ENCODE results near the gene DCANP1. TPM values are rescaled to one million over a fixed set of nuclear protein-coding genes. Genes with fewer than 3 reads are reported as not detected.
A peak's percentile ranks its signal among the peaks of the same experiment; 100 is the strongest.

The DCANP1 gene
- total and polyA plus RNA-seq, 2 of the 13 experiments (the other 11 are each of a cell fraction or from before 2014, with no cell fraction given) = not detected

DNA sequence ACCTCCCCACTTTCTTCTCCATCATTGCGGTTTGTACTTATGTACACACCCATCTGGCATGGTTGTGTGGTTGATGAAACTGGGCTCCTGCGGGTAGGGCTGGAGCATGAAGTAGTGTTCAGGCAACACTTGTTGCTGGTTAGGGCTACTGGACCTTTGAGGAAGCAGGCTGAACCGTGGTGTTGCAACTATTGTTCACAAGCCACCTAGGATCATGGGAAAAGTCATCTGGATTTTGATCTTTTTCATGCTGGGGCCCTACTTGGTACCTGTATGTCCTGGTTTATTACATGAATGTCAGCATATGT lies 45.1 kb upstream of the DCANP1 start:
- BruUV-seq (replicated peaks) = no TSS peak
- WGBS (ENCODE audit: low lambda C conversion rate) = 0% methylated on average over 3 of the region's 3 CpGs
- ChIA-PET POLR2A (interaction anchor here (2.2 kb wide), 1 partner anchor 10 kb away, joined by 6 read pairs; no protein-coding TSS in a partner anchor), CTCF (ENCODE audit: low intra/inter-chr PET ratio, low total read pairs) (no interaction called here)
- Histone ChIP-seq H4K20me1 (ENCODE audit: insufficient read depth, low read length) (no peaks in the 10 kb centered on the region), H3K4me2 (ENCODE audit: low read depth, low read length) (peak overlapping the region; percentile 52), H3K27me3 (ENCODE audit: control insufficient read depth in 1 of 2, insufficient read depth in 2 of 2, low read length in 2 of 2) (peaks cover 0 to 17% of the 10 kb centered on the region in 2 experiments; a peak in 3 of 5 replicates), H3K79me2 (ENCODE audit: insufficient read depth, low read length) (no peaks in the 10 kb centered on the region), H3K4me3 (replicated peaks in 1 of 3; ENCODE audit: insufficient read depth in 1 of 3, low read depth in 2 of 3, low read length in 3 of 3) (0 out of 6 replicates have a peak overlapping the region, but pooled peaks of 1 of the 3 experiments have one; percentile 60), H3K4me1 (ENCODE audit: insufficient read depth, low read length) (peaks cover 60% of the 10 kb centered on the region), H3K9ac (ENCODE audit: insufficient read depth, low read depth, low read length) (no peak overlapping the region), H3K27ac (ENCODE audit: extremely low read length, insufficient read depth, low read length) (no peak overlapping the region), H3K36me3 (replicated peaks in 1 of 2; ENCODE audit: control insufficient read depth in 1 of 2, insufficient read depth in 2 of 2, low read length in 2 of 2) (no peaks in the 10 kb centered on the region), H3K9me3 (ENCODE audit: low read length) (no peaks in the 10 kb centered on the region), H2AFZ (ENCODE audit: low read length) (no peak overlapping the region)
- intact Hi-C loops (cut with micrococcal nuclease; ENCODE audit: unreplicated experiment) = no loop called here
- FAIRE-seq = peak; percentile 12
- in situ Hi-C loops (cut with HindIII; ENCODE audit: extremely low pct_ligation_motif_present, low pct_unique_long_range_greater_than_20kb) = no loop called here
- TF ChIP-seq ZFP41 (CRISPR knock-in tag; IDR thresholded peaks at IDR 0.05; ENCODE audit: borderline replicate concordance) = no peak
- TF ChIP-seq, protein P1, sequence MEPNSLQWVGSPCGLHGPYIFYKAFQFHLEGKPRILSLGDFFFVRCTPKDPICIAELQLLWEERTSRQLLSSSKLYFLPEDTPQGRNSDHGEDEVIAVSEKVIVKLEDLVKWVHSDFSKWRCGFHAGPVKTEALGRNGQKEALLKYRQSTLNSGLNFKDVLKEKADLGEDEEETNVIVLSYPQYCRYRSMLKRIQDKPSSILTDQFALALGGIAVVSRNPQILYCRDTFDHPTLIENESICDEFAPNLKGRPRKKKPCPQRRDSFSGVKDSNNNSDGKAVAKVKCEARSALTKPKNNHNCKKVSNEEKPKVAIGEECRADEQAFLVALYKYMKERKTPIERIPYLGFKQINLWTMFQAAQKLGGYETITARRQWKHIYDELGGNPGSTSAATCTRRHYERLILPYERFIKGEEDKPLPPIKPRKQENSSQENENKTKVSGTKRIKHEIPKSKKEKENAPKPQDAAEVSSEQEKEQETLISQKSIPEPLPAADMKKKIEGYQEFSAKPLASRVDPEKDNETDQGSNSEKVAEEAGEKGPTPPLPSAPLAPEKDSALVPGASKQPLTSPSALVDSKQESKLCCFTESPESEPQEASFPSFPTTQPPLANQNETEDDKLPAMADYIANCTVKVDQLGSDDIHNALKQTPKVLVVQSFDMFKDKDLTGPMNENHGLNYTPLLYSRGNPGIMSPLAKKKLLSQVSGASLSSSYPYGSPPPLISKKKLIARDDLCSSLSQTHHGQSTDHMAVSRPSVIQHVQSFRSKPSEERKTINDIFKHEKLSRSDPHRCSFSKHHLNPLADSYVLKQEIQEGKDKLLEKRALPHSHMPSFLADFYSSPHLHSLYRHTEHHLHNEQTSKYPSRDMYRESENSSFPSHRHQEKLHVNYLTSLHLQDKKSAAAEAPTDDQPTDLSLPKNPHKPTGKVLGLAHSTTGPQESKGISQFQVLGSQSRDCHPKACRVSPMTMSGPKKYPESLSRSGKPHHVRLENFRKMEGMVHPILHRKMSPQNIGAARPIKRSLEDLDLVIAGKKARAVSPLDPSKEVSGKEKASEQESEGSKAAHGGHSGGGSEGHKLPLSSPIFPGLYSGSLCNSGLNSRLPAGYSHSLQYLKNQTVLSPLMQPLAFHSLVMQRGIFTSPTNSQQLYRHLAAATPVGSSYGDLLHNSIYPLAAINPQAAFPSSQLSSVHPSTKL (CRISPR knock-in tag; IDR thresholded peaks at IDR 0.05) = 0 out of 2 replicates have a peak, but pooled peaks have one; percentile 5
- TF ChIP-seq HNF4A (CRISPR knock-in tag; IDR thresholded peaks at IDR 0.05) = peak; percentile 20; the same call in 1 of the 2 replicates
- TF ChIP-seq CEBPG (CRISPR knock-in tag; IDR thresholded peaks at IDR 0.05) = peak; percentile 57; the same call in 1 of the 2 replicates
- no peak for TF ChIP-seq ZNF44 (CRISPR knock-in tag; IDR thresholded peaks at IDR 0.05)
- TF ChIP-seq YEATS4 (CRISPR knock-in tag; IDR thresholded peaks at IDR 0.05; ENCODE audit: borderline replicate concordance) = no peak
- no peak for TF ChIP-seq LCORL (IDR thresholded peaks at IDR 0.05)
- no peak for TF ChIP-seq LCORL (CRISPR knock-in tag; IDR thresholded peaks at IDR 0.05)
- TF ChIP-seq, protein P2, sequence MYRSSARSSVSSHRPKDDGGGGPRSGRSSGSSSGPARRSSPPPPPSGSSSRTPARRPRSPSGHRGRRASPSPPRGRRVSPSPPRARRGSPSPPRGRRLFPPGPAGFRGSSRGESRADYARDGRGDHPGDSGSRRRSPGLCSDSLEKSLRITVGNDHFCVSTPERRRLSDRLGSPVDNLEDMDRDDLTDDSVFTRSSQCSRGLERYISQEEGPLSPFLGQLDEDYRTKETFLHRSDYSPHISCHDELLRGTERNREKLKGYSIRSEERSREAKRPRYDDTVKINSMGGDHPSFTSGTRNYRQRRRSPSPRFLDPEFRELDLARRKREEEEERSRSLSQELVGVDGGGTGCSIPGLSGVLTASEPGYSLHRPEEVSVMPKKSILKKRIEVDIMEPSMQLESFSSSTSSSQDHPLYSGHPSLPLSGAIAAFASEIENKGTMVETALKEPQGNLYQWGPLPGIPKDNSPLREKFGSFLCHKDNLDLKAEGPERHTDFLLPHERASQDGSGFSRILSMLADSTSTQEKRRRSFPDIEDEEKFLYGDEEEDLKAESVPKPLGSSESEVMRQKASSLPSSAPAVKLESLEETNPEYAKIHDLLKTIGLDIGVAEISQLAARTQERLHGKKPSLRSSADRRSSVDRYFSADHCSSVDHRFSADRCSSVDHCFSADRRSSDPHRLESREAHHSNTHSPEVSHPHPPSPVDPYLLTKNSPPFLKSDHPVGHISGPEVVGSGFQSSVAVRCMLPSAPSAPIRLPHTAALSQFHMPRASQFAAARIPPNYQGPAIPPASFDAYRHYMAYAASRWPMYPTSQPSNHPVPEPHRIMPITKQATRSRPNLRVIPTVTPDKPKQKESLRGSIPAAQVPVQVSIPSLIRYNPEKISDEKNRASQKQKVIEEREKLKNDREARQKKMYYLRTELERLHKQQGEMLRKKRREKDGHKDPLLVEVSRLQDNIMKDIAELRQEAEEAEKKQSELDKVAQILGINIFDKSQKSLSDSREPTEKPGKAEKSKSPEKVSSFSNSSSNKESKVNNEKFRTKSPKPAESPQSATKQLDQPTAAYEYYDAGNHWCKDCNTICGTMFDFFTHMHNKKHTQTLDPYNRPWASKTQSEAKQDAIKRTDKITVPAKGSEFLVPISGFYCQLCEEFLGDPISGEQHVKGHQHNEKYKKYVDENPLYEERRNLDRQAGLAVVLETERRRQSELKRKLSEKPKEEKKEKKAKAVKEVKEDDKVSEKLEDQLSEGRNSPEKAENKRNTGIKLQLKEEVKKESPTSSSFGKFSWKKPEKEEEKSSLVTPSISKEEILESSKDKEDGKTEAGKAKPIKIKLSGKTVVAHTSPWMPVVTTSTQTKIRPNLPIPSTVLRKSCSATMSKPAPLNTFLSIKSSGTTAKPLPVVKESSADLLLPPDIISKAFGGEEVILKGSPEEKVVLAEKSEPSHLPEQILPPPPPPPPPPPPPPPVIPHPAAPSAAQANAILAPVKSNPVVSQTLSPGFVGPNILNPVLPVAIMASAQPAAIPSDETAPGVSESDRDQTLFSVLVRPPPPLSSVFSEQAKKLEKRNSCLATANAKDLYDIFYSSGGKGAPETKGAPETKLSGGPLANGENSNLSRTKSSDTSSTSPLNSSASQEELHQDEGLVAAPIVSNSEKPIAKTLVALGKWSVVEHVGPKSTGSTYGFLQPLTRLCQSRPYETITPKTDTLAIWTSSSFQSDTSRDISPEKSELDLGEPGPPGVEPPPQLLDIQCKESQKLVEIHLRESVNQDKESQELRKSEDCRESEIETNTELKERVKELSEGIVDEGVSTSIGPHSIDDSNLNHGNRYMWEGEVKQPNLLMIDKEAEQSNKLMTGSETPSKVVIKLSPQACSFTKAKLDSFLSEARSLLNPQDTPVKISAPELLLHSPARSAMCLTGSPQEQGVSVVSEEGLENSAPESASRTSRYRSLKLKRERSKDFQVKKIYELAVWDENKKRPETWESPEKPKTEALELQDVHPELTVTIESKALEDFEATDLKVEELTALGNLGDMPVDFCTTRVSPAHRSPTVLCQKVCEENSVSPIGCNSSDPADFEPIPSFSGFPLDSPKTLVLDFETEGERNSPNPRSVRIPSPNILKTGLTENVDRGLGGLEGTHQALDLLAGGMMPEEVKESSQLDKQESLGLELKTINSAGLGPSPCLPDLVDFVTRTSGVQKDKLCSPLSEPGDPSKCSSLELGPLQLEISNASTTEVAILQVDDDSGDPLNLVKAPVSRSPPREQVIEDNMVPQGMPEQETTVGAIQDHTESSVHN (CRISPR knock-in tag; IDR thresholded peaks at IDR 0.05) = no peak
- peak; percentile 62; the same call in 1 of the 2 replicates for TF ChIP-seq CEBPB (IDR thresholded peaks at IDR 0.05; ENCODE audit: borderline replicate concordance, low read depth, low read length)
- TF ChIP-seq, protein P3, sequence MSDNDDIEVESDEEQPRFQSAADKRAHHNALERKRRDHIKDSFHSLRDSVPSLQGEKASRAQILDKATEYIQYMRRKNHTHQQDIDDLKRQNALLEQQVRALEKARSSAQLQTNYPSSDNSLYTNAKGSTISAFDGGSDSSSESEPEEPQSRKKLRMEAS (IDR thresholded peaks at IDR 0.05) = peak; percentile 17; the same call in 1 of the 2 replicates
- peak; percentile 3; the same call in 1 of the 3 replicates for ATAC-seq
- DNase-seq (ENCODE audit: low spot score) = no peak

All from HepG2 (cell line).